Neural crest cell (in vitro differentiated cells): ENCODE data around the gene USP19. TPM values are rescaled to one million over a fixed set of nuclear protein-coding genes. Genes with fewer than 3 reads are reported as not detected.

Experiments
- DNase-seq: peaks from one replicate; pipeline ENCODE4 v3.0.0; 2021; ENCODE audit warnings: low read depth, mixed read lengths, low spot score
- H3K27ac Mint-ChIP-seq: one replicate; pipeline ENCODE4 v1.8.0; 2021; ENCODE audit warnings: mild to moderate bottlenecking, mixed read lengths; ENCODE audit not compliant: unreplicated experiment
- H3K27me3 Mint-ChIP-seq: 2 replicates; pipeline ENCODE4 v1.8.0; 2021; ENCODE audit warnings: low read depth, mild to moderate bottlenecking, mixed read lengths
- H3K36me3 Mint-ChIP-seq: 2 replicates; pipeline ENCODE4 v1.8.0; 2021; ENCODE audit warnings: low read depth, mild to moderate bottlenecking, mixed read lengths
- H3K4me1 Mint-ChIP-seq: 2 replicates; pipeline ENCODE4 v1.8.0; 2021; ENCODE audit warnings: mixed read lengths
- H3K4me3 Mint-ChIP-seq: one replicate; pipeline ENCODE4 v1.8.0; 2021; ENCODE audit warnings: mild to moderate bottlenecking, mixed read lengths
- H3K9me3 Mint-ChIP-seq: 2 replicates; pipeline ENCODE4 v1.8.0; 2021; ENCODE audit warnings: mixed read lengths
- CTCF ChIP-seq: fragments of 200-600 bp; sonication (generic); conservative IDR thresholded peaks from 2 replicates; pipeline ENCODE4 v1.5.0; 2021; ENCODE audit warnings: antibody characterized with exemption, mild to moderate bottlenecking
- total RNA-seq: library from RNA; stranded (reverse); gene quantifications from 2 replicates; pipeline ENCODE4 v1.2.1, GENCODE V29; 2021

The USP19 gene
- total RNA-seq, 1 donor from 2014 or later: 72.6 TPM

- H3K27ac Mint-ChIP-seq: no peak overlapping the region
- H3K27me3 Mint-ChIP-seq: no peaks in the 10 kb centered on the region
- H3K4me1 Mint-ChIP-seq: peaks cover 8% of the 10 kb centered on the region
- no peak overlapping the region for H3K4me3 Mint-ChIP-seq
- no peak for DNase-seq
- no peaks in the 10 kb centered on the region for H3K9me3 Mint-ChIP-seq
- peaks cover 2% of the 10 kb centered on the region for H3K36me3 Mint-ChIP-seq
- TF ChIP-seq CTCF: no peak
Measured at GRCh38 chr3:49158792-49159191, 38.2 kb upstream of the USP19 start.

- H3K9me3 Mint-ChIP-seq: no peaks in the 10 kb centered on the region
- peak; percentile 48 for TF ChIP-seq CTCF
- H3K27me3 Mint-ChIP-seq: no peaks in the 10 kb centered on the region
- H3K36me3 Mint-ChIP-seq: no peaks in the 10 kb centered on the region
- no peak overlapping the region for H3K27ac Mint-ChIP-seq
- peaks cover 8% of the 10 kb centered on the region for H3K4me1 Mint-ChIP-seq
- DNase-seq: peak; percentile 17
- H3K4me3 Mint-ChIP-seq: no peak overlapping the region
Measured at GRCh38 chr3:49158103-49158709, 37.6 kb upstream of the USP19 start.

GRCh38 chr3:49157289-49157688 is 36.7 kb upstream of the USP19 start:
- Mint-ChIP-seq H3K4me3 (no peak overlapping the region), H3K36me3 (no peaks in the 10 kb centered on the region), H3K27me3 (no peaks in the 10 kb centered on the region), H3K4me1 (peaks cover 8% of the 10 kb centered on the region), H3K9me3 (no peaks in the 10 kb centered on the region), H3K27ac (no peak overlapping the region)
- no peak for DNase-seq
- no peak for TF ChIP-seq CTCF

- H3K27ac Mint-ChIP-seq: no peak overlapping the region
- H3K27me3 Mint-ChIP-seq: no peaks in the 10 kb centered on the region
- no peaks in the 10 kb centered on the region for H3K36me3 Mint-ChIP-seq
- peaks cover 4% of the 10 kb centered on the region for H3K4me1 Mint-ChIP-seq
- DNase-seq: no peak
- H3K4me3 Mint-ChIP-seq: no peak overlapping the region
- TF ChIP-seq CTCF: no peak
- H3K9me3 Mint-ChIP-seq: no peaks in the 10 kb centered on the region
Measured at GRCh38 chr3:49153349-49153912, 32.8 kb upstream of the USP19 start.

GRCh38 chr3:49151610-49152009 is 31.0 kb upstream of the USP19 start:
- no peaks in the 10 kb centered on the region for H3K4me1 Mint-ChIP-seq
- no peak overlapping the region for H3K4me3 Mint-ChIP-seq
- no peaks in the 10 kb centered on the region for H3K9me3 Mint-ChIP-seq
- TF ChIP-seq CTCF: no peak
- H3K36me3 Mint-ChIP-seq: no peaks in the 10 kb centered on the region
- DNase-seq: no peak
- no peak overlapping the region for H3K27ac Mint-ChIP-seq
- no peaks in the 10 kb centered on the region for H3K27me3 Mint-ChIP-seq
